HuH-7 (cell line): ENCODE results near the gene PRDM16.

ENCODE experiments used
- DNase-seq: peaks from one replicate; pipeline ENCODE4 v3.0.0; 2011; ENCODE audit warnings: low spot score

Gene PRDM16

DNA sequence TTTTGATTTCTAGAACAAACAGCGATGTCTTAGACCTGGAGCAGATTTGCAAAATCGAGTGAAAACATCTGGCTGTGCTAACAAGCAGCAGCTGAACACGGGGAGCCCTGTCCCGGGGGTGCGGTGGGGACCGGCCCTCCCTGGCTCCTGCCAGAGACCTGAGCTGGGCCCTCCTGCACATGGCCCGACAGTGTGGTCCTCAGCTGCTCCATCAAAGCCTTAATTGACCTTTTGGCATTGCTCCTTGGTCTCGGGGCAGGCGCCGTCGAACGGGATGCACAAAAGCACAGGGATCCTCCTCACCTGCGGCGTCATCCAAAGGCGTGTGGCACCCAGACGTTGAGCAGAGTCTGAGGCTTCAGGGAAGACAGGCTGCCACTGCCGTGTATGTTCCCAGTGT is 73.2 kb downstream of the PRDM16 start:
- DNase-seq = no peak

DNA sequence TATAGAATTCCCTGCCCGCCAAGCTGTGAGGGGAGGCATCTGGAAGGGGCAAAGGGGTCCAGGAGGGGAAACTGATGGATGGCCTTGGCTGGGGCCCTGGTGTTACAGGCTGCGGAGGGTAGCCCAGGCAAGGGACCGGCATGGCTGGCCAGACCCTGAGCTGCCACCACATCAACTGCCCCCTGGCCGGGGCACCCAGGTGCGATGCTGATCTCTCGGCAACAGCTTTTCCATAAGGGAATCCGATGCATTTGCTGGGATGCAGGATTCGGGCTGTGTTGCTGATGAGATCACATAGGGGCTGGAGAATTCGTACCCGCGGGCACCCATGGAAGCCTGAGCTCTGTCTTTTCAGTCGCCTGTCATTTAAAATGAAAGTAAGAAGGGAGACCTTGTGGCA is 73.7 kb downstream of the PRDM16 start:
- DNase-seq = no peak

DNA sequence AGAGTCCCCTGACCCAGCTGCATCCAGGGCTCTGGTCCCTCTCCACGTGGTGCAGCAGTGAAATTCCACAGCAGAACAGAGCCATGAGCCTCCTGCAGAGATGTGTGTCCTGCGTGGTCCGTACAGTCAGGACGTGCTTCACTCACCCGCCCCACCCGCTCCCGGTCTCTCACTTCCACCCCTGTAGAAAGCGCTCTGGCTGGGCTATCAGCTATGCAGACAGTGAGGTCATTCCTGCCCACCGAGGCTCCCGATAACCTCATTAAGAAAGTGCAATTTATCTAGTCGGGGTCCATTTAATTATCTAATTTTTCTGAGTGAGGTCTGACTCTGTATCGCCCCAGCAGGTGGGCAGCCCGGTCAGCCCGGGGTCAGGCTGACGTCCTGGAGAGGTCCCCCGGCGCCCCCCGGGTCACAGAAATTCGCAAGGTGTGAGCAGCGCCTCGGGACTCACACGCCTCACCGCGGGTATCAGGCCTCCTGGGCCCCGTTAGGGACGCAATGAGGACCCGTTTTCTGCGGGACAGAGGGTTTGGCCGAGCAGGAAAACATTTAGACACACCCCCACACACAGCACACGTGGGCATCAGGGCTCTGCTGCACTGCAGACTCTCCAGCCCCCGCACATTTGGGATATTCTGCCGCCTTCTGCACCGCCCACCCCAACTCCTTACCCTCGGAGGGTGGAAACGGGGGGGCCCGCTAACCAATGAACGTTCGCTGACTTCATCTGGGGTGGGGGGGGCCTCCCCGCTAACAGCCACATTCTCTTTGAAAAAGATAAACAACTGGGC is 76.7 kb downstream of the PRDM16 start:
- no peak for DNase-seq

DNA sequence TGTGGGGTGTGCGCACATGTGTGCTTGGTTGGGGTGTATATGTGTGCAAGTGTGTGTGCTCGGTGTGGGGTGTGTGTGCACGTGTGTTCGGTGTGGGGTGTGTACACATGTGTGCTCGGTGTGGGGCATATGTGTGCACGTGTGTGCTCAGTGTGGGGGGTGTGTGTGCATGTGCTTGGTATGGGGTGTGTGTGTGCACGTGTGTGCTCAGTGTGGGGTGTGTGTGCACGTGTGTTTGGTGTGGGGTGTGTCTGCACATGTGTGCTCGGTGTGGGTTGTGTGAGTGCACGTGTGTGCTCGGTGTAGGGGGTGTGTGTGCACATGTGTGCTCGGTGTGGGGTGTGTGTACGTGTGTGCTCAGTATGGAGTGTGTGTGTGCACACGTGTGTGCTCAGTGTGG is 77.5 kb downstream of the PRDM16 start:
- DNase-seq = no peak

DNA sequence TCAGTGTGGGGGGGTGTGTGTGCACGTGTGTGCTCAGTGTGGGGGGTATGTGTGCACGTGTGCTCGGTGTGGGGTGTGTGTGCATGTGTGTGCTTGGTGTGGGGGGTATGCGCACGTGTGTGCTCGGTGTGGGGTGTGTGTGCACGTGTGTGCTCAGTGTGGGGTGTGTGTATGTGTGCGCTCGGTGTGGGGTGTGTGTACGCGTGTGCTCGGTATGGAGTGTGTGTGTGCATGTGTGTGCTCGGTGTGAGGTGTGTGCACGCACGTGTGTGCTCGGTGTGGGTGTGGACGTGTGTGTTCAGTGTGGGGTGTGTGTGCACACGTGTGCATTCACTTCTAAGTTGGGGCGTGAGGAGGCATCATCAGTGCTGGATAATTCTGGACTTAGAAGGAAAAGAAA is 77.9 kb downstream of the PRDM16 start:
- DNase-seq = no peak

DNA sequence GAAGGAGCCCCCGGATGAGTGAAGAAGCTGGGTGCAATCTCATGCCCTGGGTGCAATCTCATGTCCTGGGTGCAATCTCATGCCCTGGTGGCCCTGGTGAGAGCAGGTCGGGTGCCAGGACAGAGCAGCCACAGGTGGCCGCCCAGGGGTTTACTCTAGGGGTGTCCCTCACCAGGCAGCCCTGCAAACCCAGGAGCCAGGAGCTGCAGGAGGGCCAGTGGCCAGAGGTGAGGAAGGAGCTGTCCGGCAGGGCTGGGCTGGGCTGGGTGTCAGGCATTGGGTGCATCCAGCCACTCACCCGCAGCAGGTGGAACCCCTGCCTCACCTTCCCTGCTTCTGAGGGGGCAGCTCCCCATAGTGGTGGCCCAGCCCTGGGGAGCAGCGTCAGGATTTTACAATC is 79.2 kb downstream of the PRDM16 start:
- no peak for DNase-seq

DNA sequence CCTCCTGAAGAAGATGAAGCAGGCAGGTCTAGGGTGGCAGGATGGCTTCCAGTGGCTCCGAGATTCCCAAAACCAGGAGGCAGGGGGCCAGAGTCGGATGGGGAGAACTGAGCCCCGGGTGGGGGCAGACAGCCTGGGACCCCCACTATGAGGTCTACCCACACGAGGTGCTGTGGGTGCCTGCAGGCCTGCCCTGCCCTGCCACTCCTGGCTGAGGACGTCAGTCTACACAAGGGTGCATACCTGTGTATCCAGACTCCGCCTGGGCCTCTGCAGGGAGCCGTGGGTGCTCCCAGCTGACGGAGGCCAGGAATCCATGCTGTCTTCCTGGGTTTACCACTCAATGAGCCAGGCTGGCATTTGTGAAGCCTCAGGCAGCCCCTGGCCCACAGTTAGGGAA is 80.3 kb downstream of the PRDM16 start:
- no peak for DNase-seq

DNA sequence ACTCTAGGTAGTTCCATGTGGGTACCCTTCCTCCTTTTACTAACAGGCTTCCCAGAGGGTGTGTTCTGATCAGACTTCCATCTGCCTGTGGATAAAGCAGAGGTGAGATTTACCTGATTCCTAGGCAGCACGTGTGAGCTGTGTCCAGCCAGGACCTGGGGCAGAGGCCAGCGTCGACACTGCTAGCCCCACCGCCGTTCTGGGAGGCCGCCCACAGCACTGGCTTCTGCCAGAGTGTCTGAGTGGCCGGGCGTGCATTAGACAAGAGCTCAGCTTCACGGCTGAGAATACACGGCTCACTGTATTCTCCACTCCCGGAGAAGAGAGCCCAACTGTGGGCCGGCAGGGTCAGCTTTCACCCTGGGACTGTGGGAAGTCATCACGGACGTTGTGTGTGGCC is 82.5 kb downstream of the PRDM16 start:
- no peak for DNase-seq

DNA sequence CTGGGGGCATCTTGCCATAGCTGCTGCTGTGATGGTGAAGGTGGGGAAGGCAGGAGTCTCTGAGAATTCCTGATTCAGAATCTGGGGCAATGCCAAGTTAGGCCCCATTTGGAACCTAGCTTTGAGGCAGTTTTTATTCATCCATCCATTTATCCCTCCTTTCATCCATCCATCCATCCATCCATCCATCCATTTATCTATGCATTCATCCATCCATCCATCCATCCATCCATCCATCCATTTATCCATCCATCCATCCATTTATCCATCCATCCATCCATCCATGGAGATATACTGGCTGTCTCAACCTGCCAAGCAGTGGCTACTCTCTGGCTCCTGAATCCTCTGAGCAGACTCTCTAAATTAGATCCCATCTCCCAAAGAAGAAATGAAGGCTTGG is 83.1 kb downstream of the PRDM16 start:
- no peak for DNase-seq

DNA sequence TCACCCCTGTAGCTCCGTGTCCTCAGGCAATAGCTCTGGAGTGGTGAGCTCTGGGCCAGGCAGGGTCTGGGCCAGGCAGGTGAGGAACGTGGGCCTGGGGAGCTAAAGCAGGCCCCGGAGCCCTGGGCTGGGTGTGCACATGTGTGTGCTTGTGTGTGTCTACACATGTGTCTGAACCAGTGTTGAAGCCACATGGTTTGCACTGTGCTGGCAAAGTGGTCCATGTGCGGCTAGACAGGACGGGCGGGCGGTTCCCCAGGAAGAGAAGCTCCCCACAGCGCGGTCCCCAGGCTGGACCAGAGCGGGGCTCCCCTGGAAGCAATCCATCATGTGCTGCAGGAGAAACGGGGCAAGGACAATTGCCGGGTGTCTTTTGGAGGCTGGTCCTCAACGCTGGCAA is 84.2 kb downstream of the PRDM16 start:
- no peak for DNase-seq

DNA sequence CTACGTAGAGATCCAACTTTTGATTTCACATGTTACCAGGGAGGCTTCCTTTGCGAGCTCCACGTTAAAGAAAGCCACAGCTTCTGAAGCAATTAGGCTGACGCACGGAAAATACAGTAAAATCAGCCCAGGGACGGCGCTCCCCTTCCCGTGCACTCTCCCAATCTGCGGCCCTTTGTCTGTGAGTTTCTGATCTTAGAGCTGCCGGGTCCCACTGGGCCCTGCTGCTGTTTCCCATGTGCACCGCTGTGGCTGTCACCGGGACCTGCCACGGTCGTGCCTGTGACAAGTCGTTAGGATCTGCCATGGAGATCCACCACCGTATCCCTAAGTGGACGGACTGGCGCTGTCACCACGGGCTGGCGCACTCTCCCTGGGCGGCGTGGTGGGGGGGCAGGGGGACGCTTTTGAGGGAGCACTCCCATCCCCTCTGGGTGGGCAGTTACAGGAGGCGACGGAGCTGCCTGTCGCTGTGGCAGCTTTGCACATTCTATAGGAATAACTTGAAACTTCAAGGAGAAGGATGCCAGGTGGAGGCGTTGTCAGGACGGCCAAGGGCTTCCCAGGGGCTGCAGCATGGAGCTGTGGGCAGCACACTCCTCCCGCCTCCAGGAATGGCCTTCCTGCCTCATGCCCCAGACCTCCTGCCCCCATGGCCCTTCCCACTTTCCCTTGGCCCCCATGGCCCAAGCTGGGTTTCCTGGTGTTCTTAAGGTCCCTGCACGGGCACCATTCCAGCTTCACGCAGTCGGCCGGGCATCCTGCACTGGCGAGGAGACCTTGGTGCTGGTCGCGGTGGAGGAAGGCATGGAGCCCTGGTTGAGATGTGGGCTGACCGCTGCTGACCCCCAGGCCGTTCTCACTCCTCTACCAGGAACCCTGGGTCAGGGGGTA is 85.1 kb downstream of the PRDM16 start:
- no peak for DNase-seq

DNA sequence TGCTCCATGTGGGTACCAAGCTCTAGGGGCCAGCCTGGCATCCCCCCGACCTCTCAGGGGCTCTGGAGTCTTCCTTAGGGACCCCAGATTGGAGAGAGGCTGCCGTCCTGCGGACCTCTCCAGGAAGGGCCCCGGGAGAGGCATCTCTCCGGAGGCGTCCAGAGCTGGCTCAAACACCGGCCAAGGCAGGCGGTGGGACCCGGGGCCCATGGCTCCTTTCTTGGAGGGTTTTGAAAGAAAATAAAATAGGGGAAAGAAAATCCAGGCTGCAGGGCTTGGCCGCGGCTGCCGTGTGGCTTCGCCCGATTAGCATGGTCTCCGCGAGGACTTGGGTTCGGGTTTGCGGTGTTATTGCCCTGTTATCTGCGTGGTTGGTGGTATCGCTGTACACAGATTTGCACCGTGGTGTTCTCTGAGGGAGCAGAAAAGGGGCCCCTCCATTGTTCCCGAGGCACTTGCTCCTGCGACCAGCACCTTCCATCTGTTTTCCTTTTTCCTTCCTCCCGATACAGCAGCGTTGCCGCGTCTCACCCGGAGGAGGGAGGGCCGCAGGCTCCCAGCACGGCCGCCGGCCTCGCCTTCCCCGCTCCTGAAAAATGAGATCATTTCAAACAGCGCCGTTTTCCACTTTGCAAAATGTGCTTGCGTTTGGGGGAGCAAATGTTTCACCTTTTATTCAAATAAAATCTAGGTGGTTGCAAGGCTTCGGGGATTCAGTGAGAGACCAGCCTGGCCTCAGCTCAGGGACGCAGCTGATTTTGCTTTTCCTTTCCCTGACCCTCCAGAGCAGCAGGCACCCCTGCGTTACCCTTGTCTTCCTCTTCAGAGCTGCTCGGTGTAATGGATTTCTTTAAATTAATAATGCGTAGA is 86.3 kb downstream of the PRDM16 start:
- no peak for DNase-seq

DNA sequence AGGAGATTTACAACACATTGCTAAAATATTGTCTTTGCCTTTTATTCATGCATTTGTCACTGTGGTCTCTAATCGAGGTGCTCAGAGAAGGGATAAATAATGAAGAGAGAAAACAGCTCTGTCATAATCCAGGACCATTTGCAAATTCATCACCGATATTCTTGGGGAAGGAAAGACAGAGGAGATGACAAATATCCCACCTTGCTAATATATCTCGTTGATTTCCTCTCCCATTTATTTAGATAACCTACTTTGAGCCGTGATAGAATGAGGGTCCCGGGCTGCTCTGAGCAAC is 86.9 kb downstream of the PRDM16 start:
- no peak for DNase-seq

DNA sequence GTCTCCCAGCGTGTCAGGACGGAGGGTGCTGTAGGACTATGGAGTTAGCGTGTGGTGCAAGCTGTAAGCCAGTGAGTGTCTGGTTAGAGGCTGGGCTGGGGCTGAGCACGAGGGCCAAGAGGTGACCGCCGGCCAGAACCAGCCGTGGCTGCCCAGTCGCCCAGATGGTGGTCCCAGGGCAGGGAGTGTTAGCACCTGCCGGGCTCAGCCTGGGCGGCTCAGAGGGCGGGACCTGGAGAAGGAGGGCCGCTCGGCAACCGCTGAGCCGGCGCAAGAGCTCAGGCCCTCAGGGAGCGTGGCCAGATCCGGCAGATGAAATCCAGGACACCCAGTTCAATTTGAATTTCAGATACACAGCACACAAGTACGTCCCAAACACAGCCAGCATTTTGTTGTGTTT is 87.9 kb downstream of the PRDM16 start:
- DNase-seq = no peak

DNA sequence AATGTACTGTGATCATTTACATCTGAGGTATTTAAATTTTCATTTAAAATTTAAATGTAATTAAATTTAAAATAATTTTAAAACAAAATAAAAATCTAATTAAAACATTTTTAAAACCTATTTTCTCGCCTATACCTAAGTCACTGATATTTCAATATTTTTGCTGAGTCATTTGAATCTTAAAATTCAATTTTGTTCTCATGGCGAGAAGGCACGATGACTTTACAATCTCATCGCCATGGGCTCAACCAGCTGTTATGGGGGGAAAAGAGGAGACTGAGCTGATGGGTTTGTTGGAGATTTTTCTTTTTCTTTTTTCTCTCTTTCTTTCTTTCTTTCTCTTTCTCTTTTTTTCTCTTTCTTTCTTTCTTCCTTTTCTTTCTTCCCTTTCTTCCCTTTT is 89.3 kb downstream of the PRDM16 start:
- DNase-seq = no peak

DNA sequence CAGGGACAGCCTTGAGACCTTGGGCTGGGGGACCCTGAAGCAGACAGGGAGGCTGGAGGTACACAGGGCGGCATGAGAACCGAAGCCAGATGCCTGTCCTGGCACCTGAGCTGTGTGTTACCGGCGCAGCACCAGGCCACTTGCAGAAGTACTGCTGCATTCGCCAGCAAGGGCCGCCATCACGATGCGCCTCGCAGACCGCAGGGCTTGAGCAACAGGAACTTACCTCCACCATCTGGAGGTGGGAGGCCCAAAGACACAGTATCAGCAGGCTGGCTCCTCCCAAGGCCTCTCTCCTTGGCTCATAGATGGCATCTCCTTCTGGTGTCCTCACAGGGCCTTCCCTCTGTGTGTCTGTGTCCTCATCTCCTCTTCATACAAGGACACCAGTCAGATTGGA is 90.1 kb downstream of the PRDM16 start:
- no peak for DNase-seq

DNA sequence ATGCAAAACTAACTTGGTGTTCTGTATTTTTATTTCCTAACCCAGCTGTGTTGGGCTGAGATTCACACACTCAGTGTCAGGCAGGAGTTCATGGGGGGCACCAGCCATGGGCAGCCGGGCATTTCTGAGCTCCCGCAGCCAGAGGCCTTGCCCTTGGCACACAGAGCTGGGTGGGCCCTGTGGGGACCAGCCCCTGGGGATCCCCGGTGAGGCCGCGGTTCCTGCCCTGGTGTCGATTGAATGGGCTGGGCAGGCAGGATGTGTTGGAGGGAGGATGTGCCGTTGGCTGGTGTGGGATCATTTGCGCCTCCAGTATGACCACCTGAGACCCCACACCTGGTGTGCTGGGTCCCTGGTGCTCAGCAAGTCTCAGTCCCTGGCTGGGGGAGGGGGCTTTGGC is 91.0 kb downstream of the PRDM16 start:
- no peak for DNase-seq

DNA sequence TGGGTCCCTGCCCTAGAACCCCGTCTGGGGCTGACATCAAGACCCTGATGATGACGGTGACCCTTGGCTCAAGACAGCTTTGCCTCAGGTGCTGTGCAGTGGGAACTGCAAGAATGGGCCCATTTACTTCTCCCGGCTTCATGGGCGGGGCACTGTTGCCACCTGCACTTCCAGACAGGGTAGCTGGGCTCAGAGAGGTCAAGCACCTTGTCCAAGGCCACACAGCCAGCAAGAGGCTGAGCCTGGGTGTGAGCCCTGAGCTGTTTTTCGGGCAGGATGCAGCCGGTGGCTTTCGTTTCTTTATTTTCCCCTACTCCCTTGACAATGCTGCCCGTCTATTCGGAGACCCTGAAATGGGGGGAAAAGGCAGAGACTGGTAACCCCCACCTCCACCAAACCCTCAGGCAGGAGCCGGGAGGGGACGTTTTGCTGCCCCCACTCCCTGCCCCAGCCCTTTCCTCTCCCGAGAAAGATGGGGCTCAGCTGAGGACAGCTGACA is 91.7 kb downstream of the PRDM16 start:
- no peak for DNase-seq

DNA sequence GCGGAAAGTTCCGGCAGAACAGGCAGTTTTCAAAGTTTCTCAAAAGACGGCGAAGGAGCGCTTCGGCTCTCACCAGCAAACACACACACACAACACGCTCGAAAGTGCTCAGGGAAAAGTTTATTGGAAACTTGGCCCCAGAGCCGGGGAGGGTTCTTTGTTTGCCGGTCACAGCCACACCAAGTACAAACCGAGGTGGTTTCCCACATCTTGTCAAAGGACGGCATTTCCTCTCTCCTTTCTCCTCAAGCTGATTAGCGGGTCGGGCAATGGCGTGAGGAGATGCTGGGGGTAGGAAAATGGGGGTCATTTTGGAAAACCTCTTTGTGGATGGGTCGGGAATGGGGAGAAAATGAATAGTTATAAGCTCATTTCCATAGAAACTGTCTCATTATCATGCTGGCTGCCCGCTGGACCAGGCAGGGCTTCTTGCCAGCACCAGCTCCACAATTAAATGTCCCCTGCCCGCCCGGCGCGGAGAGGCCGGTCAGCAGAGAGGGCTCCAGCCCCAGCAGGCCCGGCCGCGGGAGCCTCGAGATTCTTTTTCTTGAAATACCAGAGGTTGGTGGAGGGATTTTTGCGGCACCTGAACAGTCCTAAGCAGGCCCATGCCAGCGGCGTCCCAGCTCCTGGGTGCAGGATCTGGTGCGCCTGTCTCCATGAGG is 92.3 kb downstream of the PRDM16 start:
- DNase-seq = no peak

DNA sequence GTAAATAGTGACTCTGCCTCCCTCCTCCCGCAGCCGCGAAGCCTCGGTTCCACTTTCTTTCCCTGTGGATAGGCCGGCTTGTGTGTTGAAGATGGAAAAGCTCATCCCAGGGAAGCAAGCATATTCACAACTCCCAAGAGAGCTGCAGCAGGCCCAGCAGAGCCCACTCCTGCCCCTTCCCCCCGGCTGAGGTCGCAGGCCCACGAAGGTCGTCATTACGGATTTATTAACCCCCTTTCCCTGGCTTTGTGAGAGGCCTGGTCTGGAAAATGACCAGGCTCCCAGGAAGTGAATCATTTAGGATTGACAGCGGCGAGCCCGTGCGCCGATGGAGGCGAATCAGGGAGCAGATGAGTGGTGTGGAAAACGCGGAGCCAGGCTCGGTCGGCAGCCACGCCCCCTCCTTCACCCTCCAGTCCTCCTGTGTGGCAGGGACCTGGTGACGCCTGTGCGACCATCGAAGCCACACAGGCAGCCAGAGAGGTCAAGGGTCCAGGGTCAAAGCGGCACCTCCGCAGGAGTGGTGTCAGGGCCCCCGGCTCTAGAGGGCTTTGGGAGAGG is 93.4 kb downstream of the PRDM16 start:
- no peak for DNase-seq

DNA sequence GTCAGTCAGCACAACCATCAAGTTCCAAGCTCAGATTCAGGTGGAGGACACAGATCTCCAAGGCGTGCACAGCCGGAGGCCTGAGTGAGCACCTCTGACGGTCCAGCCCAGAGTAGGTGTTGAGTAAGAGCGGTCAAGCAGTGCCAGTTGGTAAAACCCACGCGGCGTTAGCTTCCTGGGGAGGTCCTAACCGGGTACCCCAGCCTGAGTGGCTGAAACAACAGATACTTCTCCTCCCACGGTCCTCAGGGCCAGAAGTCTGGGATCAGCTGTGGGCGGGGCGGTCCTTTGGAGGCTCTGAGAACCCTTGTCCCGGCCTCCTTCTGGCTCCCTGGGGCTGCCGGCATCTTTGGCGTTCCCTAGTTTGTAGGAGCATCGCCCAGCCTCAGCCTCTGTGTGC is 94.4 kb downstream of the PRDM16 start:
- no peak for DNase-seq

DNA sequence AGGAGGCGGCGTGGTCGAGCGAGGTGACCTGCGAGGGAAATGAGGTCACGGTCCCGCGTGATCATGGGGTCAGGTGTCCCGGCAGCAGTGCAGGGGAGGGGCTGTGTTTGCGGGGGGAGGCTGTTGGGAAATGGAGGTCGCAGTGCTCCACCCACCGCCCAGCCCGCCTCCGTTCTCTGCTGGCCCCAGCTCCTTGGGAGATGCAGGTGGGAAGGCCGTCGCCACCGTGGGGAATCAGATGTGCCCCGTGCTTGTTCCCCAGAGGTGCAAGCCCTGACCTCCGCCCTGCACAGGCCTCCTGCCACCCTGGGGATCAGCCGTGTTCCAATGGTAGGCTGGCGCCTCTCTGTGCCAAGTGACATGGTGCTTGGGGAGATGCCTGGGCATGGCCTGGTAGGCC is 95.7 kb downstream of the PRDM16 start:
- DNase-seq = no peak
